OCI-LY3 (cell line): ENCODE results near the gene LMO7.

Experiments used
- H2AFZ ChIP-seq: fragments of 200-600, 300-600 bp; shearing (Covaris generic); 2 replicates; pipeline ENCODE4 v1.6.0; 2014; ENCODE audit warnings: antibody characterized with exemption, low read depth, low read length
- H3K27ac ChIP-seq: fragments of 200-600, 300-600 bp; sonication (generic); 2 replicates; pipeline ENCODE4 v1.5.1; 2014; ENCODE audit warnings: mild to moderate bottlenecking, low read length, moderate library complexity, mixed read lengths
- H3K27me3 ChIP-seq: fragments of 200-600, 300-600 bp; sonication (generic); 2 replicates; pipeline ENCODE4 v1.6.1; 2014; ENCODE audit warnings: low read depth, low read length, mixed read lengths
- H3K36me3 ChIP-seq: fragments of 200-600, 300-600 bp; sonication (generic); replicated peaks from 2 replicates; pipeline ENCODE3; 2014; ENCODE audit warnings: low read depth, low read length, mixed read lengths
- H3K4me1 ChIP-seq: fragments of 300-600, 200-600 bp; sonication (generic); 2 replicates; pipeline ENCODE4 v1.6.1; 2014; ENCODE audit warnings: low read length, mixed read lengths
- H3K4me2 ChIP-seq: fragments of 200-600, 300-600 bp; sonication (generic); 2 replicates; pipeline ENCODE4 v1.6.1; 2014; ENCODE audit warnings: low read length, mixed read lengths
- H3K4me3 ChIP-seq: fragments of 300-600, 200-600 bp; sonication (generic); 2 replicates; pipeline ENCODE4 v1.5.1; 2014; ENCODE audit warnings: antibody characterized with exemption, mild to moderate bottlenecking, low read length, moderate library complexity
- H3K79me2 ChIP-seq: fragments of 300-600, 200-600 bp; shearing (Covaris generic); 2 replicates; pipeline ENCODE4 v1.6.1; 2014; ENCODE audit warnings: mild to moderate bottlenecking, low read length, mixed read lengths
- H3K9ac ChIP-seq: fragments of 300-600, 200-600 bp; shearing (Covaris generic); 2 replicates; pipeline ENCODE4 v1.6.0; 2014; ENCODE audit warnings: mild to moderate bottlenecking, low read length, moderate library complexity
- H3K9me3 ChIP-seq: fragments of 200-600, 300-600 bp; shearing (Covaris generic); 2 replicates; pipeline ENCODE4 v1.6.1; 2014; ENCODE audit warnings: low read length, mixed read lengths; ENCODE audit not compliant: insufficient read depth
- H4K20me1 ChIP-seq: fragments of 200-600, 300-600 bp; sonication (generic); 2 replicates; pipeline ENCODE4 v1.6.1; 2016; ENCODE audit warnings: low read length, mixed read lengths; ENCODE audit not compliant: insufficient read depth
- CTCF ChIP-seq: fragments of 200-600, 300-600 bp; sonication (generic); IDR thresholded peaks from 2 replicates; pipeline ENCODE4 v1.5.1; 2014; ENCODE audit warnings: antibody characterized with exemption, low read length, low read depth
- EZH2phosphoT487 ChIP-seq: fragments of 200-600 bp; shearing (Covaris generic); IDR thresholded peaks from 2 replicates; pipeline ENCODE4 v1.6.1; 2018; ENCODE audit warnings: antibody characterized with exemption, mixed run types, low read depth

LMO7 gene

GRCh38 chr13:75617230-75617629 is 18.9 kb upstream of the LMO7 start:
- Histone ChIP-seq H3K4me1 (no peaks in the 10 kb centered on the region), H4K20me1 (no peaks in the 10 kb centered on the region), H3K79me2 (no peaks in the 10 kb centered on the region), H2AFZ (no peak overlapping the region), H3K9me3 (no peaks in the 10 kb centered on the region), H3K9ac (no peak overlapping the region), H3K27me3 (no peaks in the 10 kb centered on the region), H3K4me3 (no peak overlapping the region), H3K27ac (no peak overlapping the region), H3K36me3 (no peaks in the 10 kb centered on the region), H3K4me2 (no peak overlapping the region)
- TF ChIP-seq CTCF (no peak), EZH2phosphoT487 (no peak)

GRCh38 chr13:75618308-75618707 is 17.8 kb upstream of the LMO7 start:
- Histone ChIP-seq H3K4me1 (no peaks in the 10 kb centered on the region), H3K27me3 (no peaks in the 10 kb centered on the region), H3K4me2 (no peak overlapping the region), H3K9ac (no peak overlapping the region), H3K79me2 (no peaks in the 10 kb centered on the region), H4K20me1 (no peaks in the 10 kb centered on the region), H3K27ac (no peak overlapping the region), H2AFZ (no peak overlapping the region), H3K4me3 (no peak overlapping the region), H3K9me3 (no peaks in the 10 kb centered on the region), H3K36me3 (no peaks in the 10 kb centered on the region)
- TF ChIP-seq CTCF (no peak), EZH2phosphoT487 (no peak)

- H4K20me1 ChIP-seq: no peaks in the 10 kb centered on the region
- TF ChIP-seq CTCF: no peak
- no peak for TF ChIP-seq EZH2phosphoT487
- H3K4me1 ChIP-seq: no peaks in the 10 kb centered on the region
- no peak overlapping the region for H3K4me3 ChIP-seq
- no peaks in the 10 kb centered on the region for H3K27me3 ChIP-seq
- no peaks in the 10 kb centered on the region for H3K79me2 ChIP-seq
- no peak overlapping the region for H3K4me2 ChIP-seq
- H3K9me3 ChIP-seq: no peaks in the 10 kb centered on the region
- no peaks in the 10 kb centered on the region for H3K36me3 ChIP-seq
- no peak overlapping the region for H3K9ac ChIP-seq
- H2AFZ ChIP-seq: no peak overlapping the region
- H3K27ac ChIP-seq: no peak overlapping the region
These were observed 16.1 kb upstream of the LMO7 start for GRCh38 chr13:75620020-75620419.

GRCh38 chr13:75621147-75621546 is 15.0 kb upstream of the LMO7 start:
- no peaks in the 10 kb centered on the region for H3K27me3 ChIP-seq
- H3K36me3 ChIP-seq: no peaks in the 10 kb centered on the region
- no peaks in the 10 kb centered on the region for H3K9me3 ChIP-seq
- H3K9ac ChIP-seq: no peak overlapping the region
- H2AFZ ChIP-seq: no peak overlapping the region
- H3K4me2 ChIP-seq: no peak overlapping the region
- no peaks in the 10 kb centered on the region for H3K79me2 ChIP-seq
- H3K4me1 ChIP-seq: no peaks in the 10 kb centered on the region
- H3K4me3 ChIP-seq: no peak overlapping the region
- H4K20me1 ChIP-seq: no peaks in the 10 kb centered on the region
- H3K27ac ChIP-seq: no peak overlapping the region
- no peak for TF ChIP-seq CTCF
